NCI-H1048 (cell line): ENCODE data around the gene ATRAID.

Source experiments
- DNase-seq: peaks from one replicate; lab custom pipeline; 2025; lab: John Stamatoyannopoulos, UW

Gene ATRAID

DNA sequence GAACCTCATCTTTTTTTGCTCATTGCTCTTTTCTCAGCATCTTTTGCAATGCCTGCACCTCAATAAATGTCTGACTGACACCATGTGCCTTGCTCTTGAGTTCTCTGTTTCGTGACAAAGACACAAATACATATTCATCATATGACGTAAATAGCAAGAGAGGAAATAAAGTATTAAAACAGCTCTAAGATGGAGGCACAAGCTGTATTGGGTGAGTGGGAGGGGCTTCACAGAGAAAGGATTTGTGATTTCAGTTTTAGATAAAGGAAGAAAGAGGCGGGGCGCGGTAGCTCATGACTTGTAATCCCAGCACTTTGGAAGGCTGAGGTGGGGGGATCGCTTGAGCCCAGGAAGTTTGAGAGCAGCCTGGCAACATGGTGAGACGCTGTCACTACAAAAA is 8.2 kb downstream of the ATRAID start:
- DNase-seq: no peak

DNA sequence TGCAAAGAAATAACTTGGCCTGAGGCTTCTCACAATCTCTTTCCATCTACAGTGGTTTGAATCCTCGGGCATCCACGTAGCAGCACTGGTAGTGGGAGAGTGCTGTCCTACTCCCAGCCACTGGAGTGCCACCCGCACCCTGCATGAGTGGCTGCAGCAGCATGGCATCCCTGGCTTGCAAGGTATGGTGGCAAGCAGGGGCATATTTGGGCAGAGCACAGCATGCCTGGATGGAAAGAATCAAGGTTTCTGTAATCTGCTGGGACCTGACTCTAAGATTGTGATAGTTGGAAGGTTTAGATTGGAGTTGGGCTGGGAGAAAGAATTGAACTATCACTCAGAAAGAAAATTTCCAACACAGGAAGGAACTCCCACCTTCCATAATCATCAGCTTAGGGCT is 9.3 kb downstream of the ATRAID start:
- no peak for DNase-seq

DNA sequence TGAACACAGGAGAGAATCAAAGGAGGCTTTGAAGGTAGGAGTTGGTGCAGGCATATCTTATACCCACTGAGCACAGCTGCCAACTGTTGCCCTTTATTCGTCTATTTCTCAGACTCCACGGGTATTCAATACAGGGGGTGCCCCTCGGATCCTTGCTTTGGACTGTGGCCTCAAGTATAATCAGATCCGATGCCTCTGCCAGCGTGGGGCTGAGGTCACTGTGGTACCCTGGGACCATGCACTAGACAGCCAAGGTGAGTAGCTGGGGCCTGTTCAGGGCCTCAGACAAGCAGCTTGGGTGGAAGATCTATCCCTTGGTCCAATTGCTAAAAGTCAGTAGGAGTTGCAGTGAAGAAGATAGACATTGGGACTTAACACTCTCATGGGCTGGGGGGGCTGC is 10.6 kb downstream of the ATRAID start:
- DNase-seq: no peak

DNA sequence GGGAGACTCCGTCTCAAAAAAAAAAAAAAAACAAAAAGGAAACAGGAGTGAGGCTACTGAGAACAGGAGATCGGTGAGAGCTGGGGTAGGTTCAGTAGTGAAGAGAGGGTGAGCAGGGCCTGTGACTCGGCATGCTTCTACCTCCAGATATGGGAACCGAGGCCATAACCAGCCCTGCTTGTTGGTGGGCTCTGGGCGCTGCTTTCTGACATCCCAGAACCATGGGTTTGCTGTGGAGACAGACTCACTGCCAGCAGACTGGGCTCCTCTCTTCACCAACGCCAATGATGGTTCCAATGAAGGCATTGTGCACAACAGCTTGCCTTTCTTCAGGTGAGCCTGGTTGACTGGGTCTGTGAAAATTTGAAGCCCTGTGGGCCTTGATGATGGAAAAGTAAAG is 11.6 kb downstream of the ATRAID start:
- DNase-seq: no peak

DNA sequence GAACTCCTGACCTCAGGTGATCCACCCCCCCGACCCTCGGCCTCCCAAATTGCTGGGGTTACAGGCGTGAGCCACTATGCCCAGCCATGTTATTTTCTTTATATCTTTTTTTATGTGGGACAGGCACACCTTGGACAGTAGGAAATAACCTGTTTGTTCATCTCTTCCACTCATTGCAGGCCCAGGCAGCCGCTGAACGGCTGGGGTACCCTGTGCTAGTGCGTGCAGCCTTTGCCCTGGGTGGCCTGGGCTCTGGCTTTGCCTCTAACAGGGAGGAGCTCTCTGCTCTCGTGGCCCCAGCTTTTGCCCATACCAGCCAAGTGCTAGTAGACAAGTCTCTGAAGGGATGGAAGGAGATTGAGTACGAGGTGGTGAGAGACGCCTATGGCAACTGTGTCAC is 13.7 kb downstream of the ATRAID start:
- no peak for DNase-seq

DNA sequence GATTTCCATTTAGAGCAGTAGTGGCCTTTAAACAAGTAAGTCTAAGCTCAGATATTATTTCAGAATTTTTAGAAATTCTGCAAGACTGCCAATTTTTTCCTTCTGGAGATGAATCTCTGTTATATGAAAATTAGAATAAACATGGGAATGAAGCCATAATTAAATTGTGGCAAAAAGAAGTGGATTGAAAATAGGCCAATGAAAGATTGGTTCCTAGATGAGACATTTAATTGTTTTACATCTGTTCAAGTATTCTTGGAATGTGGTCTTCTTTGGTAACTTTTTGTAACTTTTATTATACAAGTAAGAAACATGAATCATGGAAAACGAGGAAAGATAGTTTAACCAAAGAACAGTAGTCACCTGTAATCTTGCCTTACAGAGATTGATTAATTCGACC is 15.7 kb downstream of the ATRAID start:
- no peak for DNase-seq

DNA sequence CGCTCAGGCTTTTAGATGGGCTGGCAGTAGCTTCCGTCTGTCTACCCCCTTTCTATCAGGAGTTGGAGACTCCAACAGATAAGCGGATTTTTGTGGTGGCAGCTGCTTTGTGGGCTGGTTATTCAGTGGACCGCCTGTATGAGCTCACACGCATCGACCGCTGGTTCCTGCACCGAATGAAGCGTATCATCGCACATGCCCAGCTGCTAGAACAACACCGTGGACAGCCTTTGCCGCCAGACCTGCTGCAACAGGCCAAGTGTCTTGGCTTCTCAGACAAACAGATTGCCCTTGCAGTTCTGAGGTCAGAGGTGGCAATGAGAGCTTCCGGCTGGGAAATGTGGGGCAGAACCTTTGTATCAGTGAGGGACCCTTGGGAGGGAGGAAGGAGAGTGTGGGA is 20.1 kb downstream of the ATRAID start:
- no peak for DNase-seq

DNA sequence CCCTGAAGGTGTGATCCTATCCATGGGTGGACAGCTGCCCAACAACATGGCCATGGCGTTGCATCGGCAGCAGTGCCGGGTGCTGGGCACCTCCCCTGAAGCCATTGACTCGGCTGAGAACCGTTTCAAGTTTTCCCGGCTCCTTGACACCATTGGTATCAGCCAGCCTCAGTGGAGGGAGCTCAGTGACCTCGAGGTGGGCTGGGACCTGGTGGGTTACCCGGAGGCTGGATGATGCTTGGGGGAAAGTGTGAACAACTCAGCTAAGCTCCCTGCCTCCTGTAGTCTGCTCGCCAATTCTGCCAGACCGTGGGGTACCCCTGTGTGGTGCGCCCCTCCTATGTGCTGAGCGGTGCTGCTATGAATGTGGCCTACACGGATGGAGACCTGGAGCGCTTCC is 21.5 kb downstream of the ATRAID start:
- DNase-seq: no peak

DNA sequence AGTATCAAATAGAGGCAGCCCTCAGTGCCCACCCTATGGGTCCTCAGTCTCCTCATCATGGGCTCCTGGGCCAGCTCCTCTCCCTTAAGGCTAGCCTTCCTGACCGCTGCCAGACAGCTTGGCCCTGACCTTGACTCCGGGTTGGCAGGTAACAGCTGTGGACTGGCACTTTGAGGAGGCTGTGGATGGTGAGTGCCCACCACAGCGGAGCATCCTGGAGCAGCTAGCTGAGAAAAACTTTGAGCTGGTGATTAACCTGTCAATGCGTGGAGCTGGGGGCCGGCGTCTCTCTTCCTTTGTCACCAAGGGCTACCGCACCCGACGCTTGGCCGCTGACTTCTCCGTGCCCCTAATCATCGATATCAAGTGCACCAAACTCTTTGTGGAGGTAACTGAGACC is 24.3 kb downstream of the ATRAID start:
- no peak for DNase-seq

DNA sequence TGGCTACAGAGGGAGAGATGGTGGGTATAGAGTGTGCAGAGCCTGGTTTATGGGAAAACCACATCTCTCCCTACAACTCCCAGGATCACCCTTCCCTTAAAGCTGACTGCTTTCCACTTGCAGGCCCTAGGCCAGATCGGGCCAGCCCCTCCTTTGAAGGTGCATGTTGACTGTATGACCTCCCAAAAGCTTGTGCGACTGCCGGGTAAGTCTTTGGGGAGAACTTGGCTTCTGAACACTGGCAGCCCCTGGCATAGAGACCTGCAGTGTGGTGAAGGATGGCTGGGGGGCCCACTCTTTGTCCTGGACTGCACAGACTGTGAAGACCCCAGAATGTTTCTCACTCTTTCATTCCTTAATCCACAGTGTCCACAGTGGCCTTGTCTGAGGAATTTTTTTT is 24.8 kb downstream of the ATRAID start:
- no peak for DNase-seq

DNA sequence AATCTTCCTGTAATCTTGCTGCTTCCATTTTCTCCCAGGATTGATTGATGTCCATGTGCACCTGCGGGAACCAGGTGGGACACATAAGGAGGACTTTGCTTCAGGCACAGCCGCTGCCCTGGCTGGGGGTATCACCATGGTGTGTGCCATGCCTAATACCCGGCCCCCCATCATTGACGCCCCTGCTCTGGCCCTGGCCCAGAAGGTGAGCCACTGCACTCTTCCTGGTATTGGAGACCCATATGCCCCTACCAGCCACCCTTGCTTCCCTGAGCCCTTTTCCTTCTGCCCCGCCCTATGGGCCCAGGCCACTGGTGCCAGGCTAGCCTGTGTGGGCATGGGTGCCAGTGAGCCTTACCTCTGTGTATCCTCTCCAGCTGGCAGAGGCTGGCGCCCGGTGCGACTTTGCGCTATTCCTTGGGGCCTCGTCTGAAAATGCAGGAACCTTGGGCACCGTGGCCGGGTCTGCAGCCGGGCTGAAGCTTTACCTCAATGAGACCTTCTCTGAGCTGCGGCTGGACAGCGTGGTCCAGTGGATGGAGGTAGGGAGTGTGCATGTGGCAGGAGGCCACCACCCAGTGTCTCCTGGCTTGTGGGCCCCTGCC is 25.6 kb downstream of the ATRAID start:
- DNase-seq: no peak

DNA sequence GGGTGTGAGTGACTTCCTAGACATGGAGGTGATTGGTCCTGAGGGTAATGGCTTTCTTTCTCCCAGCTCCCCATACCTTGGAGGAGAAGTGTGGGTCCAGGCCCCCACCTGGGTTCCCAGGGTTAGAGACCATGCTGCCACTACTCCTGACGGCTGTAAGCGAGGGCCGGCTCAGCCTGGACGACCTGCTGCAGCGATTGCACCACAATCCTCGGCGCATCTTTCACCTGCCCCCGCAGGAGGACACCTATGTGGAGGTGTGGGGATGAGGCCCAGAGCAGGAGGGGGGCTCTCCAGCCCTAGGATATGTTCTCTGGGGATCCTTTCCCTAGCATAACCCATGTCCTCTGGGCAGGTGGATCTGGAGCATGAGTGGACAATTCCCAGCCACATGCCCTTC is 27.1 kb downstream of the ATRAID start:
- no peak for DNase-seq

DNA sequence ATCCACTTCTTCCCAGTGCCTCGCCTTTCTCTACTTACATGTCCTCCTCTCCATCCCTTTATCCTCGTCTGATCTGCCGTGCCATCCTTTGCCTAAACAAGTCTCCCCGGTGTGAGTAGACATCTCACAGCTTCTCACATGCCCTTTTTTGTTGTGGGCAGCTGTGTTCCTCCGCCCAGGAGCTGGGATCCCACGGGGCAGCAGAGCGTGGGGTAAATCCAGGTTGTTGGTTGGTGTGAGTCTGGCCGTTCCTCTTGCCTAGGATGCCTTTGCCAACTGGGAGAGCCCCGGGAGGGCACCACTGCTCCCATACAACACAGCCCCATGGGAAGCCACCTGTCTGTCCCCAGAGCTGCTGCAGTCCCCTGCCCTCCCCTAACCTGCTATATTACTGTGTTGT is 28.6 kb downstream of the ATRAID start:
- DNase-seq: no peak

DNA sequence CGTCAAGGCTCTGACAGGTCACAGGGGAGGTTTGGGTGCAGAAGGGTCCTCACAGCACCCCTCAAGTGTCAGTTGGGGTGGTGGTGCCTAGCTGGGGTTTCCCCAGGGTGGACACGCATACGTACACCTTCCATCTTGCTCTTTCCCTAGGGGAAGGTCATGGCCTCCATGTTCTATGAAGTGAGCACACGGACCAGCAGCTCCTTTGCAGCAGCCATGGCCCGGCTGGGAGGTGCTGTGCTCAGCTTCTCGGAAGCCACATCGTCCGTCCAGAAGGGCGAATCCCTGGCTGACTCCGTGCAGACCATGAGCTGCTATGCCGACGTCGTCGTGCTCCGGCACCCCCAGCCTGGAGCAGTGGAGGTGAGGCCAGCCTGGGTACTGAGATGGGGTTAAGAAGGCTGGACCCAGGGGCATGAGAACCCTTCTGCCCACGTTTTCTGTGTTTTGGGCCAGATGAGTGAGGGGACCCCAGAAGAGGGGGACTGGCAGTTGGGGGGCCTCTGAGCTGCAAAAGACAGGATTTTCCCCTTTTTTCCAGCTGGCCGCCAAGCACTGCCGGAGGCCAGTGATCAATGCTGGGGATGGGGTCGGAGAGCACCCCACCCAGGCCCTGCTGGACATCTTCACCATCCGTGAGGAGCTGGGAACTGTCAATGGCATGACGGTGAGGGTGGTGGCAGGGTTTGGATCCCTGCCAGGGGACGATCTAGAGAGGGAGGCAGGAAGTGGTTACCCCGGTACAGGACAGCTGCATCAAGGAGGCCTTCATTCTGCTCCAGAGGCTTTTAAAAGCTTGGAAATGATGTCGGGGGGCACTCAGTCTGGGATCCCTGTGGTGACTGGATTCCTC is 30.1 kb downstream of the ATRAID start:
- no peak for DNase-seq

DNA sequence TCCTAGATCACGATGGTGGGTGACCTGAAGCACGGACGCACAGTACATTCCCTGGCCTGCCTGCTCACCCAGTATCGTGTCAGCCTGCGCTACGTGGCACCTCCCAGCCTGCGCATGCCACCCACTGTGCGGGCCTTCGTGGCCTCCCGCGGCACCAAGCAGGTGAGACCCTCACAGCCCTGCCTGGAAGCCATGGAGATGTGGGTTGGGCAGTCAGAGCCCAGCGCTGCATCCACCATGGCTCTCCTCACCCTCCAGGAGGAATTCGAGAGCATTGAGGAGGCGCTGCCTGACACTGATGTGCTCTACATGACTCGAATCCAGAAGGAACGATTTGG is 30.7 kb downstream of the ATRAID start:
- DNase-seq: no peak

DNA sequence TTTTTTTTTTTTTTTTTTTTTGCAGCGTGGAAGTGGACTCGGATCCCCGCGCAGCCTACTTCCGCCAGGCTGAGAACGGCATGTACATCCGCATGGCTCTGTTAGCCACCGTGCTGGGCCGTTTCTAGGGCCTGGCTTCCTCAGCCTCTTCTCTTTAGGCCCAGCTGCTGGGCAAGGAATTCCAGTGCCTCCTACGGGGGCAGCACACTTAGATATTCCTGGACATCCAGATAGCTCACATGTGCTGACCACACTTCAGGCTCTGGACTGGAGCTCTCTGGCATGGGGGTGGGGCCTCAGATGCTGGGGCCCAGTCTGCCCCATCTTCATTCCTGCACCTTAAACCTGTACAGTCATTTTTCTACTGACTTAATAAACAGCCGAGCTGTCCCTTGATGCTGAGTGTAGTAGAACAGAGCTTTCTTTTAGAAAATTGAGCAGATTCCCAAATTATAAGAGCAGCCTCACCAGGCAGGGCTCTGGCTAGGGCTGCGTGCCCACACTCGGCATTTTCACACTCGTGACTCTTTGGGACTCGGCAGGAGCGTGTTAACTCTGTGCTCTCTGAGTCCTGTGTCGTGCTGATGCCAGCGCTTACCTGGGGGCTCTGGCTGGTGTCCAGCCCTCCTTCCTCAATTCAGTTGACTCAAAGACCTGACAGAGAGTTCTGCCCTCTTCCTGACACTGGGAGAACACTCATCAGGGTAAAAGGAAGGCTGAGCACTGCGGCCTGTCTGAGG is 31.7 kb downstream of the ATRAID start:
- DNase-seq: no peak

DNA sequence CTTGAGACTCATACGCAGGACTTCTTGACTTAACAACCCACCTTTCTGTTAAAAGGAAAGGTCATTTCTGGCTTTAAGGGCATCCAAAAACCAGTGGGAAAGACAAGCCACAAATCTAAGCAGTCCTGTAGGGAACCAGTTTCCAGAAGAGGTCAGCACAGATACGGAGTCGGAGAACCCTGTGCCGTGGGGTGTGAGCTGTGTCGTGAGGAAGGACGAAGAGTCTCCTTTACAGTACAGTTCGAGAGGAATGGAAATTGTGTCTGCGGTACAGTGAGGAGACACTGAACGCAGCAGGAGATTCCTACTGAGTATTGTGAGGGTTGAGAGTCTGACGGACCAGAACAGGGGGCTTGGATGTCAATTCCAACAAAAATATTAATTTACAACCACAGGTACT is 33.3 kb downstream of the ATRAID start:
- DNase-seq: no peak

DNA sequence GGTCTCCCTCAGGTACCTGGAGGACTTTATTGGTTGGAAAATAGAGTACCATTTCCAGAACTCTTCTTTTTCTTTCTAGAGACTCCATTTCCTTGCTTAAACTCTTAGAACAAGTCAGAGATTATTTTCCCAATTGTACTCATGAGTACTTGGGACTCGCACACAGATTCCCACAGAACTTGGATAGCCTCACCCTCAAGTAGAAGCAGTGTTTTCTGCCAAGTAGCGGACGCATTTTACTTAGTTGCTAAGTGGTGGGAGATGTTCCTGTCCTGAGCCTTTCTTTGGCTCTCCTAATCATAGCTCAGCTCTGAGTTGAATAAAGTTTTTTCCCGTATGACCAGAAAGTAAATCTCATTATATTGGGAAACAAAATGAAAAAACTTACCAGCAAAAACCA is 33.8 kb downstream of the ATRAID start:
- DNase-seq: no peak

DNA sequence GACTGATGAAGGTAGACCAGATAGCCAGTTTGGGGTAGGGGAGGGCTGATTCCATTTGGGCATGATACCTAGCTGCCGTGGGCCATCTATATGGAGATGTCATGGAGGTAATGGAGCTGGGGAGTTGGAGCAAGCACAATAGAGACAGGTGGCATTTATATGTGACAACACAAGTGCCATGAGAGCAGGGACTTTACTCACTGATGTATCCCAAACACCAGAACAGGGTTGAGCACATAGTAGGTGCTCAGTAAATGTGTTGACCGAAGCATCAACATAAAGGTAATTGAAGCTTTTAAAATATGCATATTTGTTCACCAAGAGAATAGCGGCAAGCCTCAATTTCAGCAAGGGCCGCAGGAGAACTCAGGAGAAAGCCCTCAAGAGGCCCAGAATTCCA is 36.1 kb downstream of the ATRAID start:
- no peak for DNase-seq

DNA sequence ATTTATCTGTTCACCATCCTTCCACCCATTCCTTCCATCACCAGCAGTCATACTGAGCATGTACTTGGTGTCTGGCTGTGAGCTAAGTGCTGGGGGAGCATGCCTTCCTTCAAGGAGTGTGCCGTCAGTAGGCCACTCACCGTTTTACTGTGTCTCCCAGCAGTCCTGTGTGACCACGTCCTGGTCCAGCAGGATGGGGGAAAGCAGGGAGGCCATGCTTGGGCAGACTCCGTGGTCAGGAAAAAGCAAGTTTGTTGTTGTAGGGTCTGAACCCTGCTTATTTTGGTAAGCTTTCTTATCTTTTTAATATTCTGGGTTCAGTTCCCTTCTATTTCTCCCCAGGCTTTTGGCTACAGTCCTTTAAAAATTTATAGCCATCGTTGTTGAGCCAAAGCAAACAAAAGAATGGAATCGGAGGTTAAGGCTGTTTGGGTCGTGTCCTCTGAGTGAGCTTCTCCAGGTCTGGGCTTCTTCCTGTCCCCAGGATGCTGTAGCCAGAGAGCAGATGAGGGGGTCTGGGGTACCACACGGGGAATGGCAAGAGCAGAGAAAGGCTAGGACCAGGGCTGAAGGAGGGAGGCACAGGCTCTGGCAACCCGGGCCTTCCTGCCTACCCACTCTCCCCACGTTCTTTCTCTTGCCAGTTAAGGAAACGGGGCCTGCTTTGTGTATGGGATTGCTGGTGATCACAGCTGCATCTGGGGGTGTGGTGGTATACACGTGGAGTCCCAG is 37.5 kb downstream of the ATRAID start:
- DNase-seq: no peak

DNA sequence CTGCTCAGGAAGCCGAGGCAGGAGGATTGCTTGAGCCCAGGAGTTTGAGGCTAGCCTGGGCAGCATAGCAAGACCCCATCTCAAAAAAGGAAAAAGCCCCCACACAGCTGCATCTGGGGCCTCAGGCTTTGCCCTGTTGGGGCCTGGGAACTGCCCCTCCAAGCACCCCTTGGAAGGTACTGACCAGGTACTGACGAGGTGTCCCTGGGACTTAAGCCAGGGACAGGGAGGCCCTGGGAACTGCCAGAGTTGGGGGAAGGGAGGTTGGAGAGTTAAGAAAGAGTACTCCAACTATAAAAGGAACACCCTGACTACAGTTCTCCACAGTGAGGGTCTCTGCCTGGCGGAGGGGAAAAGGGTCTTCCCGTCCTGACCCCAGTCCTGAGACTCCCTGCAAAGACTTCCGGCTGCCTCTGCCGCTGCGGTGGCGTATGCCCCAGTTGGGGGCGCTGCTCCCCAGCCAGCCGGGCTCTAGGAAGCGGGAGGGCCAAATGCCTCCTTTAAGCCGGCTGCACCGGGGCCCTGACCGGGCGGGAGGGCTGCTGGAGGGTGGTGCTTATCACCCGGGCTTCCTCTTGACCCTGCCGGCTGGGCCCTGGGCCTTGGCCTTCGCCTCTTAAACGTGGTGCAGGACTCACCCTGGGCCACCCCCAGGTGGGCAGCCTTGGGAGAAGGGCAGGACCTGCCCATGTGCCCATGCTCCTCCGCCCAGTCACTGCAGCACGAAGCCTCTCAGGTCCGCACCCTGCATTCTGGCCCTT is 38.2 kb downstream of the ATRAID start:
- DNase-seq: no peak
